GM23338 (cell line): ENCODE measurements around the gene TEX29. TPM values are rescaled to one million over a fixed set of nuclear protein-coding genes. Genes with fewer than 3 reads are reported as not detected.

Experiments used
- ATAC-seq: fragments of 200-7000 bp; cut with Tn5 transposase; 3 replicates; pipeline ENCODE4 v1.9.1; 2020
- DNase-seq: peaks from one replicate; pipeline ENCODE4 v3.0.0-alpha.2; 2015; ENCODE audit warnings: low spot score
- H2AFZ ChIP-seq: fragments of 200-600 bp; sonication (generic); 2 replicates; pipeline ENCODE4 v1.8.0; 2016; ENCODE audit warnings: antibody characterized with exemption, mild to moderate bottlenecking, moderate library complexity
- H3F3A ChIP-seq: fragments of 200-600 bp; sonication (generic); replicated peaks from 2 replicates; pipeline ENCODE4 v1.8.0; 2017; ENCODE audit warnings: antibody characterized with exemption, mixed run types, low read depth
- H3K27ac ChIP-seq: fragments of 200-600 bp; sonication (generic); 2 replicates; pipeline ENCODE4 v1.6.1; 2016; ENCODE audit warnings: low read depth
- H3K27me3 ChIP-seq: fragments of 200-600 bp; sonication (generic); 2 replicates; pipeline ENCODE4 v1.8.0; 2016; ENCODE audit warnings: mild to moderate bottlenecking, mixed run types, moderate library complexity; ENCODE audit not compliant: insufficient read depth
- H3K36me3 ChIP-seq: fragments of 200-600 bp; sonication (generic); 2 replicates; pipeline ENCODE4 v1.8.0; 2016; ENCODE audit warnings: mild to moderate bottlenecking; ENCODE audit not compliant: insufficient read depth
- H3K4me1 ChIP-seq: fragments of 200-600 bp; sonication (generic); 2 replicates; pipeline ENCODE4 v1.8.0; 2016; ENCODE audit warnings: mild to moderate bottlenecking, moderate library complexity; ENCODE audit not compliant: insufficient read depth
- H3K4me2 ChIP-seq: fragments of 200-600 bp; sonication (generic); 2 replicates; pipeline ENCODE4 v1.7.1; 2017; ENCODE audit warnings: mixed run types
- H3K4me3 ChIP-seq: fragments of 200-600 bp; sonication (generic); 2 replicates; pipeline ENCODE4 v1.6.1; 2016; ENCODE audit warnings: mixed run types
- H3K79me2 ChIP-seq: fragments of 200-600 bp; sonication (generic); replicated peaks from 2 replicates; pipeline ENCODE4 v1.8.0; 2017; ENCODE audit warnings: mild to moderate bottlenecking; ENCODE audit not compliant: insufficient read depth
- H3K9me2 ChIP-seq: fragments of 200-600 bp; sonication (generic); 2 replicates; pipeline ENCODE4 v1.8.0; 2017; ENCODE audit not compliant: insufficient read depth
- H4K20me1 ChIP-seq: fragments of 200-600 bp; sonication (generic); replicated peaks from 2 replicates; pipeline ENCODE4 v1.8.0; 2017; ENCODE audit warnings: mild to moderate bottlenecking; ENCODE audit not compliant: insufficient read depth
- H3K27ac Mint-ChIP-seq: 2 replicates; pipeline ENCODE4 v1.8.0; 2020; ENCODE audit warnings: inconsistent platforms, mild to moderate bottlenecking, moderate library complexity, mixed read lengths
- H3K27me3 Mint-ChIP-seq: 3 replicates; pipeline ENCODE4 v1.8.0; 2022; ENCODE audit warnings: low read depth, mild to moderate bottlenecking, moderate library complexity, mixed read lengths, inconsistent platforms; ENCODE audit not compliant: insufficient read depth, poor library complexity
- H3K36me3 Mint-ChIP-seq: 3 replicates; pipeline ENCODE4 v1.8.0; 2021; ENCODE audit warnings: low read depth, mild to moderate bottlenecking, inconsistent platforms, moderate library complexity, mixed read lengths
- H3K4me1 Mint-ChIP-seq: 3 replicates; pipeline ENCODE4 v1.8.0; 2020; ENCODE audit warnings: mild to moderate bottlenecking, inconsistent platforms, mixed read lengths
- H3K4me3 Mint-ChIP-seq: 3 replicates; pipeline ENCODE4 v1.8.0; 2021; ENCODE audit warnings: moderate library complexity, mild to moderate bottlenecking, inconsistent platforms, mixed read lengths
- H3K9me3 Mint-ChIP-seq: 3 replicates; pipeline ENCODE4 v1.8.0; 2020; ENCODE audit warnings: moderate library complexity, mild to moderate bottlenecking, inconsistent platforms, mixed read lengths
- CREB1 ChIP-seq: fragments of 250-450 bp; sonication (Bioruptor Pico); IDR thresholded peaks from 2 replicates; pipeline ENCODE4 v1.5.0; 2020; ENCODE audit warnings: low read depth, mild to moderate bottlenecking, moderate library complexity
- EZH2 ChIP-seq: fragments of 200-600 bp; sonication (generic); IDR thresholded peaks from one replicate; pipeline ENCODE4 v1.8.0; 2017; ENCODE audit warnings: antibody characterized with exemption, mild to moderate bottlenecking, low read depth; ENCODE audit not compliant: unreplicated experiment
- EZH2phosphoT487 ChIP-seq: fragments of 200-600 bp; sonication (generic); IDR thresholded peaks from one replicate; pipeline ENCODE4 v1.8.1; 2018; ENCODE audit warnings: antibody characterized with exemption; ENCODE audit not compliant: unreplicated experiment
- JUNB ChIP-seq: IDR thresholded peaks from one replicate; pipeline ENCODE4 v1.6.1; 2016; ENCODE audit warnings: antibody characterized with exemption; ENCODE audit not compliant: unreplicated experiment
- NANOG ChIP-seq: IDR thresholded peaks from 2 replicates; pipeline ENCODE4 v1.6.1; 2016; ENCODE audit warnings: antibody characterized with exemption, borderline replicate concordance
- POLR2AphosphoS5 ChIP-seq: IDR thresholded peaks from 2 replicates; pipeline ENCODE4 v1.6.1; 2016; ENCODE audit warnings: antibody characterized with exemption, low read depth
- STAT1 ChIP-seq: IDR thresholded peaks from one replicate; pipeline ENCODE4 v1.6.1; 2016; ENCODE audit warnings: antibody characterized with exemption; ENCODE audit not compliant: unreplicated experiment
- ZNF114 ChIP-seq: fragments of 250-450 bp; sonication (Bioruptor Pico); IDR thresholded peaks from 2 replicates; pipeline ENCODE4 v1.5.0; 2020; ENCODE audit warnings: mild to moderate bottlenecking, moderate library complexity
- ZNF331 ChIP-seq: fragments of 250-450 bp; sonication (Bioruptor Pico); IDR thresholded peaks from 2 replicates; pipeline ENCODE4 v1.5.0; 2020; ENCODE audit warnings: low read depth, mild to moderate bottlenecking, moderate library complexity
- polyA plus RNA-seq: library from polyadenylated mRNA; unstranded; fragments of >200 nt; fragmentation: Nextera tagmentation; extraction: Ambion mirVana; gene quantifications from 2 replicates; pipeline ENCODE4 v1.2.1, GENCODE V29; 2016
- total RNA-seq: library from RNA; depleted of rRNA; stranded (reverse); fragments of >200 nt; shearing (Covaris generic); gene quantifications from 2 replicates; pipeline ENCODE4 v1.2.3, GENCODE V29; 2014
- TF ChIP-seq, protein P1 (sequence below): IDR thresholded peaks from 2 replicates; pipeline ENCODE4 v1.6.1; 2016; ENCODE audit warnings: antibody characterized with exemption
- TF ChIP-seq, protein P2 (sequence below): IDR thresholded peaks from one replicate; pipeline ENCODE4 v1.6.1; 2018; ENCODE audit warnings: antibody characterized with exemption; ENCODE audit not compliant: unreplicated experiment
- TF ChIP-seq, protein P3 (sequence below), 2 experiments: fragments of 200-600 bp in 1 of 2; sonication (generic) in 1 of 2; conservative IDR thresholded peaks; 2 replicates each; pipeline versions ENCODE4 v1.5.1 to v1.6.1; 2016 to 2017; ENCODE audit warnings: antibody characterized with exemption in 2 of 2, low read depth in 2 of 2, mild to moderate bottlenecking in 2 of 2, moderate library complexity in 1 of 2
- TF ChIP-seq, protein P4 (sequence below): fragments of 250-450 bp; sonication (Bioruptor Pico); IDR thresholded peaks from 2 replicates; pipeline ENCODE4 v1.5.0; 2020; ENCODE audit warnings: mild to moderate bottlenecking, moderate library complexity

TEX29 gene
- total and polyA plus RNA-seq, 2 experiments from 2014 or later, result 0.31 TPM; not detected in 1

DNA sequence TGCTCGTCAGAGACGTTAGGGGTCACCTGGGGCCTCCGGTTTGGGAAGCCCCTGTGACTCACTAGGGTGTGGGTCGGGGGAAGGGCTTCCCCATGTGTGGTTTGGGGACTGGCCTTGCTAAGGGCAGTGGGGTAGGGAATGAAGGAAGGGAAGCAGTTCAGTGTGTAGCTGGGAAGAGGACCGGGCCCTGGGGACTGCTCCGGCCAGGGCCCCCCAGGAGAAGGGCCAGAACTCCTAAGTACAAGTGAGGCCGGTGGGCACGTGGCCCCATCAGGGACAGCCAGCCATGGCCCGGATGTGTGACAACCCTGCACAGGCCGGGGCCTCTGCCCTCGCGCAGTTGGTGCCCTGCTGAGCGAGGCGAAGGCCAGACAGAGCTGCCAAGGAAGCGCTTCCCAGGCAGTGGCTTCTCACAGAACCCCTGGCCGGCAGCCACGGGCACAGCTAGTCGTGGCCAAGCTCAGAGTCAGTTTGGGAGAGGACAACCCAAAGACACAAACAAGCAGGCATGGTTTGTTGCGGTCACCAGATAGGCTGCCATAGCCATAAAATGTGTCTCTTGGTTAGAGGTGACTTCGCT lies 25.7 kb downstream of the TEX29 start:
- Histone ChIP-seq H4K20me1 (no peaks in the 10 kb centered on the region), H3K79me2 (no peaks in the 10 kb centered on the region), H3K36me3 (no peaks in the 10 kb centered on the region), H3F3A (no peaks in the 10 kb centered on the region), H2AFZ (no peak overlapping the region), H3K4me2 (no peak overlapping the region), H3K27me3 (no peaks in the 10 kb centered on the region), H3K9me2 (no peaks in the 10 kb centered on the region), H3K27ac (no peak overlapping the region), H3K4me1 (no peaks in the 10 kb centered on the region), H3K4me3 (no peak overlapping the region)
- no peak overlapping the region for H3K27ac Mint-ChIP-seq
- ATAC-seq, result no peak
- H3K4me1 Mint-ChIP-seq, result peaks cover 13% of the 10 kb centered on the region
- no peak for DNase-seq
- peaks cover 13% of the 10 kb centered on the region; the same call in 1 of the 3 replicates for H3K9me3 Mint-ChIP-seq
- TF ChIP-seq POLR2AphosphoS5 (no peak), EZH2 (no peak), EZH2phosphoT487 (no peak), ZNF331 (no peak), ZNF114 (CRISPR knock-in tag) (no peak), CREB1 (CRISPR knock-in tag) (no peak), JUNB (no peak), STAT1 (no peak), NANOG (no peak)
- TF ChIP-seq, protein P1, sequence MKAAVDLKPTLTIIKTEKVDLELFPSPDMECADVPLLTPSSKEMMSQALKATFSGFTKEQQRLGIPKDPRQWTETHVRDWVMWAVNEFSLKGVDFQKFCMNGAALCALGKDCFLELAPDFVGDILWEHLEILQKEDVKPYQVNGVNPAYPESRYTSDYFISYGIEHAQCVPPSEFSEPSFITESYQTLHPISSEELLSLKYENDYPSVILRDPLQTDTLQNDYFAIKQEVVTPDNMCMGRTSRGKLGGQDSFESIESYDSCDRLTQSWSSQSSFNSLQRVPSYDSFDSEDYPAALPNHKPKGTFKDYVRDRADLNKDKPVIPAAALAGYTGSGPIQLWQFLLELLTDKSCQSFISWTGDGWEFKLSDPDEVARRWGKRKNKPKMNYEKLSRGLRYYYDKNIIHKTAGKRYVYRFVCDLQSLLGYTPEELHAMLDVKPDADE, result no peak
- TF ChIP-seq, protein P2, sequence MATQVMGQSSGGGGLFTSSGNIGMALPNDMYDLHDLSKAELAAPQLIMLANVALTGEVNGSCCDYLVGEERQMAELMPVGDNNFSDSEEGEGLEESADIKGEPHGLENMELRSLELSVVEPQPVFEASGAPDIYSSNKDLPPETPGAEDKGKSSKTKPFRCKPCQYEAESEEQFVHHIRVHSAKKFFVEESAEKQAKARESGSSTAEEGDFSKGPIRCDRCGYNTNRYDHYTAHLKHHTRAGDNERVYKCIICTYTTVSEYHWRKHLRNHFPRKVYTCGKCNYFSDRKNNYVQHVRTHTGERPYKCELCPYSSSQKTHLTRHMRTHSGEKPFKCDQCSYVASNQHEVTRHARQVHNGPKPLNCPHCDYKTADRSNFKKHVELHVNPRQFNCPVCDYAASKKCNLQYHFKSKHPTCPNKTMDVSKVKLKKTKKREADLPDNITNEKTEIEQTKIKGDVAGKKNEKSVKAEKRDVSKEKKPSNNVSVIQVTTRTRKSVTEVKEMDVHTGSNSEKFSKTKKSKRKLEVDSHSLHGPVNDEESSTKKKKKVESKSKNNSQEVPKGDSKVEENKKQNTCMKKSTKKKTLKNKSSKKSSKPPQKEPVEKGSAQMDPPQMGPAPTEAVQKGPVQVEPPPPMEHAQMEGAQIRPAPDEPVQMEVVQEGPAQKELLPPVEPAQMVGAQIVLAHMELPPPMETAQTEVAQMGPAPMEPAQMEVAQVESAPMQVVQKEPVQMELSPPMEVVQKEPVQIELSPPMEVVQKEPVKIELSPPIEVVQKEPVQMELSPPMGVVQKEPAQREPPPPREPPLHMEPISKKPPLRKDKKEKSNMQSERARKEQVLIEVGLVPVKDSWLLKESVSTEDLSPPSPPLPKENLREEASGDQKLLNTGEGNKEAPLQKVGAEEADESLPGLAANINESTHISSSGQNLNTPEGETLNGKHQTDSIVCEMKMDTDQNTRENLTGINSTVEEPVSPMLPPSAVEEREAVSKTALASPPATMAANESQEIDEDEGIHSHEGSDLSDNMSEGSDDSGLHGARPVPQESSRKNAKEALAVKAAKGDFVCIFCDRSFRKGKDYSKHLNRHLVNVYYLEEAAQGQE, result no peak
- TF ChIP-seq, protein P3, sequence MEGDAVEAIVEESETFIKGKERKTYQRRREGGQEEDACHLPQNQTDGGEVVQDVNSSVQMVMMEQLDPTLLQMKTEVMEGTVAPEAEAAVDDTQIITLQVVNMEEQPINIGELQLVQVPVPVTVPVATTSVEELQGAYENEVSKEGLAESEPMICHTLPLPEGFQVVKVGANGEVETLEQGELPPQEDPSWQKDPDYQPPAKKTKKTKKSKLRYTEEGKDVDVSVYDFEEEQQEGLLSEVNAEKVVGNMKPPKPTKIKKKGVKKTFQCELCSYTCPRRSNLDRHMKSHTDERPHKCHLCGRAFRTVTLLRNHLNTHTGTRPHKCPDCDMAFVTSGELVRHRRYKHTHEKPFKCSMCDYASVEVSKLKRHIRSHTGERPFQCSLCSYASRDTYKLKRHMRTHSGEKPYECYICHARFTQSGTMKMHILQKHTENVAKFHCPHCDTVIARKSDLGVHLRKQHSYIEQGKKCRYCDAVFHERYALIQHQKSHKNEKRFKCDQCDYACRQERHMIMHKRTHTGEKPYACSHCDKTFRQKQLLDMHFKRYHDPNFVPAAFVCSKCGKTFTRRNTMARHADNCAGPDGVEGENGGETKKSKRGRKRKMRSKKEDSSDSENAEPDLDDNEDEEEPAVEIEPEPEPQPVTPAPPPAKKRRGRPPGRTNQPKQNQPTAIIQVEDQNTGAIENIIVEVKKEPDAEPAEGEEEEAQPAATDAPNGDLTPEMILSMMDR (conservative IDR thresholded peaks at IDR 0.05; ENCODE audit: low read depth in 2 of 2), result no peak
- TF ChIP-seq, protein P4, sequence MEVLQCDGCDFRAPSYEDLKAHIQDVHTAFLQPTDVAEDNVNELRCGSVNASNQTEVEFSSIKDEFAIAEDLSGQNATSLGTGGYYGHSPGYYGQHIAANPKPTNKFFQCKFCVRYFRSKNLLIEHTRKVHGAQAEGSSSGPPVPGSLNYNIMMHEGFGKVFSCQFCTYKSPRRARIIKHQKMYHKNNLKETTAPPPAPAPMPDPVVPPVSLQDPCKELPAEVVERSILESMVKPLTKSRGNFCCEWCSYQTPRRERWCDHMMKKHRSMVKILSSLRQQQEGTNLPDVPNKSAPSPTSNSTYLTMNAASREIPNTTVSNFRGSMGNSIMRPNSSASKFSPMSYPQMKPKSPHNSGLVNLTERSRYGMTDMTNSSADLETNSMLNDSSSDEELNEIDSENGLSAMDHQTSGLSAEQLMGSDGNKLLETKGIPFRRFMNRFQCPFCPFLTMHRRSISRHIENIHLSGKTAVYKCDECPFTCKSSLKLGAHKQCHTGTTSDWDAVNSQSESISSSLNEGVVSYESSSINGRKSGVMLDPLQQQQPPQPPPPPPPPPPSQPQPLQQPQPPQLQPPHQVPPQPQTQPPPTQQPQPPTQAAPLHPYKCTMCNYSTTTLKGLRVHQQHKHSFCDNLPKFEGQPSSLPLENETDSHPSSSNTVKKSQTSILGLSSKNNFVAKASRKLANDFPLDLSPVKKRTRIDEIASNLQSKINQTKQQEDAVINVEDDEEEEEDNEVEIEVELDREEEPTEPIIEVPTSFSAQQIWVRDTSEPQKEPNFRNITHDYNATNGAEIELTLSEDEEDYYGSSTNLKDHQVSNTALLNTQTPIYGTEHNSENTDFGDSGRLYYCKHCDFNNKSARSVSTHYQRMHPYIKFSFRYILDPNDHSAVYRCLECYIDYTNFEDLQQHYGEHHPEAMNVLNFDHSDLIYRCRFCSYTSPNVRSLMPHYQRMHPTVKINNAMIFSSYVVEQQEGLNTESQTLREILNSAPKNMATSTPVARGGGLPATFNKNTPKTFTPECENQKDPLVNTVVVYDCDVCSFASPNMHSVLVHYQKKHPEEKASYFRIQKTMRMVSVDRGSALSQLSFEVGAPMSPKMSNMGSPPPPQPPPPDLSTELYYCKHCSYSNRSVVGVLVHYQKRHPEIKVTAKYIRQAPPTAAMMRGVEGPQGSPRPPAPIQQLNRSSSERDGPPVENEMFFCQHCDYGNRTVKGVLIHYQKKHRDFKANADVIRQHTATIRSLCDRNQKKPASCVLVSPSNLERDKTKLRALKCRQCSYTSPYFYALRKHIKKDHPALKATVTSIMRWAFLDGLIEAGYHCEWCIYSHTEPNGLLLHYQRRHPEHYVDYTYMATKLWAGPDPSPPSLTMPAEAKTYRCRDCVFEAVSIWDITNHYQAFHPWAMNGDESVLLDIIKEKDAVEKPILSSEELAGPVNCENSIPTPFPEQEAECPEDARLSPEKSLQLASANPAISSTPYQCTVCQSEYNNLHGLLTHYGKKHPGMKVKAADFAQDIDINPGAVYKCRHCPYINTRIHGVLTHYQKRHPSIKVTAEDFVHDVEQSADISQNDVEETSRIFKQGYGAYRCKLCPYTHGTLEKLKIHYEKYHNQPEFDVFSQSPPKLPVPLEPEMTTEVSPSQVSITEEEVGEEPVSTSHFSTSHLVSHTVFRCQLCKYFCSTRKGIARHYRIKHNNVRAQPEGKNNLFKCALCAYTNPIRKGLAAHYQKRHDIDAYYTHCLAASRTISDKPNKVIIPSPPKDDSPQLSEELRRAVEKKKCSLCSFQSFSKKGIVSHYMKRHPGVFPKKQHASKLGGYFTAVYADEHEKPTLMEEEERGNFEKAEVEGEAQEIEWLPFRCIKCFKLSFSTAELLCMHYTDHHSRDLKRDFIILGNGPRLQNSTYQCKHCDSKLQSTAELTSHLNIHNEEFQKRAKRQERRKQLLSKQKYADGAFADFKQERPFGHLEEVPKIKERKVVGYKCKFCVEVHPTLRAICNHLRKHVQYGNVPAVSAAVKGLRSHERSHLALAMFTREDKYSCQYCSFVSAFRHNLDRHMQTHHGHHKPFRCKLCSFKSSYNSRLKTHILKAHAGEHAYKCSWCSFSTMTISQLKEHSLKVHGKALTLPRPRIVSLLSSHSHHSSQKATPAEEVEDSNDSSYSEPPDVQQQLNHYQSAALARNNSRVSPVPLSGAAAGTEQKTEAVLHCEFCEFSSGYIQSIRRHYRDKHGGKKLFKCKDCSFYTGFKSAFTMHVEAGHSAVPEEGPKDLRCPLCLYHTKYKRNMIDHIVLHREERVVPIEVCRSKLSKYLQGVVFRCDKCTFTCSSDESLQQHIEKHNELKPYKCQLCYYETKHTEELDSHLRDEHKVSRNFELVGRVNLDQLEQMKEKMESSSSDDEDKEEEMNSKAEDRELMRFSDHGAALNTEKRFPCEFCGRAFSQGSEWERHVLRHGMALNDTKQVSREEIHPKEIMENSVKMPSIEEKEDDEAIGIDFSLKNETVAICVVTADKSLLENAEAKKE, result no peak
- no peak overlapping the region for H3K4me3 Mint-ChIP-seq
- no peaks in the 10 kb centered on the region; the same call in 2 of the 3 replicates for H3K36me3 Mint-ChIP-seq
- H3K27me3 Mint-ChIP-seq, result no peaks in the 10 kb centered on the region
